GM23248 (cell line): Measurements from ENCODE around the gene EML3.

Experiments
- EZH2 ChIP-seq: fragments of 200-600 bp; sonication (generic); IDR thresholded peaks from 2 replicates; pipeline ENCODE4 v1.6.1; 2018; ENCODE audit warnings: antibody characterized with exemption, mild to moderate bottlenecking; ENCODE audit not compliant: insufficient read depth, poor library complexity, severe bottlenecking
- EZH2phosphoT487 ChIP-seq: fragments of 200-600 bp; sonication (generic); IDR thresholded peaks from 2 replicates; pipeline ENCODE4 v1.6.1; 2018; ENCODE audit warnings: antibody characterized with exemption, moderate library complexity, mild to moderate bottlenecking, low read depth; ENCODE audit not compliant: insufficient read depth

DNA sequence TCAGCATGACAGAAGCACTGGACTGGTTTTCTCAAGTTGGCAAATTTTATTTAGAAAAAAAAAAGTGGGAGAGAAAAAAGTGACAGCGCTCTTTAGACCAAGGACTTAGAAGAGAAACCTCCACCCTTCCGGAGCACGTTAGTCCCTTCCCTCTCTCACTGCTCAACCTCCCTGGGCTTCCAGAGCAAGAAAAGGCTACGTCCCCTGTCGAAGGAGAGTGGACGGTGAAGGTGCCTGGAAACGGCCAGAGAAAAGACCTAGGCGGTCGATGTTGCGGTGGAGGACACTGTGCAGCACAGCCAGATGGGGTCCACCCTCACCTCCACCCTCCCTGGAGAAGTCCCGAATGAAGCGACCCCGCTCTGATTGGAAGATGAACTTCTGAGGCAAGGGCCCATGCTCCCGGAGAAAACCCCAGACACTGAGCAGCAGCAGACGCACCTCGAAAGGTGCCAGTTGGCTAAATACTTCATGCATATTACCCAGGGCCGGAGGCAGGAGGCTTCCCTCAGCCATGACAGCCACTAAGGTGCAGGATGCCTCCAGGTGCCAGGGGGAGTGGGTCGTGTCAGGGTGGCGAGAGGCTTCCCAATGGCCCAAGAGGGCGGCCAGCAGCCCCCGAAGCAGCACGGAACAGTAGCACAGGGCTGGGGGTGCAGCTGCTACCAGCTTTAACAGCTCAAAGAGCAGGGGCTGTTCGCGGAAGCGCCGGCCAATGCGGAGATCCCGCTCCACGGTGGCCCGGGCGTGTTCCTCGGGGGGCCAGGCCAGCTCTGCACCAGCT is 34.4 kb upstream of the EML3 start:
- TF ChIP-seq EZH2, result no peak
- no peak for TF ChIP-seq EZH2phosphoT487
